HG02798 (cell line): ENCODE data around the gene DNTT.

Experiments
- ATAC-seq: cut with Tn5 transposase; IDR thresholded peaks from one replicate; pipeline ENCODE4 v1.9.1; 2021; ENCODE audit warnings: mild to moderate bottlenecking; ENCODE audit not compliant: unreplicated experiment, poor library complexity

DNTT gene

DNA sequence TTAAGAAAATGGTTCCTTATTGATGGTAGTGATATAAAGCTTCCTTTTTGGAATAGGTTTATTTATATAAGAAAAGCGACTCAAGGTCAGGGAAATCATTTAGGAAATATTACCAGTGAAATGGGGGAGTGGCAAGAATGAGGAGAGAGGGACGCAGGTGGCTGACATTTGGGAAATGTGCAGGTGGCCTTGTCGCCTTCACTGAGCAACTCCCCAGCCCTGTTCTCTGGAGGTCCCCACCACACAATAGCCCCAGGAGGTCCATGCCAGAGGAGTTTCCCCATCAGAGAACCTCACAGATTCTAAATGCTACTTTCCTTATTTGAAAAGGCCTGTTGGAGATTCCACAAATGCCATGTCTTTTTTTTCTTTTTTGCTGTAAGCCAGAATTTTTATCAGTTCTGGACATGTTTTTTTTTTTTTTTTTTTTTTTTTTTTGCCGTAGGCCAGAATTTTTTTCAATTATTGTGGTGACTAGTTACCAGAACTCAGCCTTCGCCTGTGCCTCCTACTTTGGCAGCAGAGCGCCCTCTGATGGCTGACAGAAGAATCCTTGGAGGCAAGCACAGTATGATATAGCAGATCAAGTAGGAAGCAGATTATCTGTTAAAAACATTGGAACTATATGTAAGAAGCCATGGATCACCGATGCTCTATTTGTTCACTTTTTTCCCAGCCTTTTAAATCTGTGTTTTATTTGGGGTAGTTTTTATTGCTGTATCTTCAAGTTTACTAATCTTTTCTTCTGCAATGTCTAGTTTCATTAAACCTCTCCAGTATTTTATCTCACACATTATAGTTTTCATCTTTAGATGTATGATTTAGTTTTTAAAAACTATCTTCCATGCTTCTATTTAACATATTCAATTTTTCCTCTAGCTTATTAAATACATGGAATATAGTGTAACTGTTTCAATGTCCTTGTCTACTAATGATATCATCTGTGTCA is 36.0 kb downstream of the DNTT start:
- ATAC-seq, result peak; percentile 59

DNA sequence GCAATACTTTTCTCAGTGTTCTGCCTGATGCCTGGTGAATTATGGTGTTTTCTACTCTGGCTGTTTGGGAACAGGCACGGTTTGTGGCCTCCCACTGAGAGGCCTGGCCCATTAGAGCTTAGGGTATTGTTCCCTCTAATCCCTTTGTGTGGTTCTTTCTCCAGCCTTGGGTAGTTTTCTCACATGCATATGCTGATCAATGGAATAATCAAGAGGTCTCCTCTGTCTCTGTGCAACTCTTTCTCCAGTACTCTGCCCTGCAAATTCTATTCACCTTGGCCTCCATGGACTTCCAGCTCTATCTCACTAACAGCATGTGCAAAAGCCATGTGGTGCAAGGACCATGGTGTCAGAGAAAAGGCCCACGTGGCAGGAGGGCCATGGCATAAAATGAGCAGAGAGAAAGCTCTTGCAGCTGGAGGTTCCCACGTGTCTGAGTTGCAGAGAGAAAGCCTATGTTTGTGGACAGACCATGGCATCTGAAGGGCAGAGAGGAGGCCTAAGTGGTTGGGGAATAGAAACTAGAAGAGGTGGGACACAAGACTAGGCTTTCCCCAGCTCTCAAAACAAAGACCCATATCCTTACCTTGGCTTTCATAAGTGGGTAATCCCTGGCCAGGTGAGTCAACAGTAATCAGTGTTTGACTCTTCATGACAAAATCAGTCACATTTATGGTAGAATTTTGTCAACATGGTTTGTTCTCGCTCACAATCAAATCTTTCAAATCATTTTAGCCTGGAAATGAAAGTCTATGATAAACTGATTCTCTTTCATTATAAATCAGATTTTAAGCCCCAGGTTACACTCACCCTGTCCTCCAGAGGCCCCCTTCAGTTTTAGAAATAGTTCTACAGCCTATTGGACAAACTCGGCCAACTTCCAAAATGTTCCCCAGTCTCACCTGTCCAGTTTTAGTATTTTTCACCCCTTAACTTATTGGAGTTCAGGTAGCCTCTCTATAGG is 37.3 kb downstream of the DNTT start:
- no peak for ATAC-seq

DNA sequence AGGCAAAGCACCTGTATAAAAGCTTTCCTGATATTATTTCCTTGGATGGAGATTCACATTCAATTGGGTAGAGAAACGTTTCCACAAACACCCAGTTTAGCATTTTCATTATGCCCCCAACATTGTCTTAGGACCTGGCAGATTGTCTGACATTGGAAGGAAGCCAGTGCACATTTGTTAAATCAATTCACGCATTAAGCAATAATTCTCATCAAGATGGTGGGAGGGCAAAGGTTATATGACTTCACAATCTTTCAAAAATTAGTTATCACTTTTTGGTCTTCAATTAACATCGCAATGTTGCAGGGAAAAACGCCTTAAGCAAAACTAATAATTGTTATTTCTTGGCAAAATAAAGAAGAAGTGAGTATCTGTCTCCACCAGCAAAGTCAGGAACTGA is 38.2 kb downstream of the DNTT start:
- ATAC-seq, result no peak

DNA sequence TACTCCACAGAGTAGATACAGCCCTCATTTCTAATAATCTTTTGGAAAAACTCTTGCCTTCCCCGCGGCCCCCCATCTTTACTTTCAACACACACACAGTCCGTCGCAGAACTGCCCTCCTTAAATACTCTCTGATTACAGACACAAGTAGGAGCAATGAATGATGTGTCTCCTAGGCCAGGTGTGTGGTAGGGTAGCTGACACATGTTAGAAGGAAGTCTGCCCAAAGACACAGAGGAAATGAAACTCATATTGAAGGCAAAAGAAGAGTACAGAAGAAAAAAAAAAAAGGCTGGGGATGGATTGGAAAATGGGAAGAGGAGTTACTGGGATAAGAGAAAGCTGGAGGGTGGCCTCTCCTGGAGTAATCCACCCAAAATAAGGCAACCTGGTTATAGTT is 39.9 kb downstream of the DNTT start:
- ATAC-seq, result no peak

DNA sequence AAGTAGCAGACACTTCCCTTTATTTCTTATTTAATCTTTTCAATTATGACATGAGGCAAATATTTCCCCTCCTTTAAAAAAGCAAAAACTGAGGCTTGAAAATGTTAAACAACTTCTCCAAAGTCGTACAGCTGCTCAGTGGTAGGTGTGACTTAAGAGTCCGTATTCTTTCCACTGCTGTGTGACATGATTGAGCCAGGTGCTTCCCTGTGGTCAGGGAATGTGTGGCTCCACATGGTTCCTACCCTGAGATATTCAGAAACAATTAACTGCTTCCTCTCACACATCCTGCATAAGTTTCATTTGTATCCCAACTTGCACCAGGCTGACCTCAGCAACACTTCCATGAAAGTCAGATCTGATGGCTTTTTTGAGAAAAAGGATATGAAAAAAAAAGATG is 41.0 kb downstream of the DNTT start:
- no peak for ATAC-seq

DNA sequence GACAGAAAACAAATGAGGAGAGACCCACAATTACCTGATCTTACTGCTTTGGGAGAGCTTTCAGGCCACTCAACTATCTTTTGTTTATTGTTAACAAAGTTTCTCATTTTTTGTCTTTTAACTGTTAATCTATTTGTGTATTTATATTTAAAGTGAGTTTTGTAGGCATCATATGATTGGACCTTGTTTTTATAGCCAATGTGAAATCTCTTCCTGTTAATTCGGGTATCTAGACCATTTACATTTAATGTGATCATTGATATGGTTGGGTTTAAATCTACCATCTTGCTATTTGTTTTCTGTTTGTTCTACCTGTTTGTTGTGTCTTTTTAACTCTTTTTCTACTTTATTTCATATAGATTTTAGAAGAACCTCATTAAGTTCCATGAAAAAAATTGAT is 42.1 kb downstream of the DNTT start:
- ATAC-seq, result no peak

DNA sequence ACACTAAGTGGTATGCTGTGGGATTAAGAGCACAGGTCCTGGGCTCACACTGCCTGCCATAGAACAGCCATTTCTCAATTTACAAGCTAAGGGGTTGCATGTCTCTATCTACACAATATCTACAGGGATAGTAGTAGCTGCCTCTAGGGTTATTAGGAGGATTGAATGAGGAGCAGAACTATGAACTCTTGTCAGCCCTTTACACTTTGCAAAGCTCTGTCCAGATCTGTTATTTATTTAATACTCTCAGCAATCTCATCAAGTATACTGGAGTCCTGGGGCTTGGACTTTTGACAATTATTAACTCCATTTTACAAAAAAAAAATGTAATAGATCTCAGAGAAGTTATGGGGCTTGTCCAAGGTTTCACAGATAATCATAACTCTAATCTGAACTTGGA is 47.8 kb downstream of the DNTT start:
- no peak for ATAC-seq

DNA sequence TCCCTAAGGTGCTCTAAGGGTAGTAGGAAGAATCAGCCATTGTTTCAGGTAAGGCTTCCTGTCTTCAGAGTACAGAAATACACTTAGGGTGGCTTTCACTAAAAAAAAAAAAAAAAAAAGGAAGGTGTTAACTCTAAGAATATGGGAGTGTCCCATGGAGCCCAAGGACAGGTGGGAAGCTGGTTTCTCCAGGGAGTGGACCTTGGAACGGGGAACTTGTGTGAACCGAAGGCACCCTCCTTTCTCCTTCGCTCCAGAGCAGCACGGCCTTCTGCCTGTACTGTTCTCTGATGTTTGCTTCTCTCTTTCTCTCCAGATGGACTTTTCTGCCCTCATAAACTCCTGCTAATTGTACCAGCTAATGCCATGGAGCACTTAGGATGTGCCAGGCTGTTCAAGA is 48.3 kb downstream of the DNTT start:
- no peak for ATAC-seq

DNA sequence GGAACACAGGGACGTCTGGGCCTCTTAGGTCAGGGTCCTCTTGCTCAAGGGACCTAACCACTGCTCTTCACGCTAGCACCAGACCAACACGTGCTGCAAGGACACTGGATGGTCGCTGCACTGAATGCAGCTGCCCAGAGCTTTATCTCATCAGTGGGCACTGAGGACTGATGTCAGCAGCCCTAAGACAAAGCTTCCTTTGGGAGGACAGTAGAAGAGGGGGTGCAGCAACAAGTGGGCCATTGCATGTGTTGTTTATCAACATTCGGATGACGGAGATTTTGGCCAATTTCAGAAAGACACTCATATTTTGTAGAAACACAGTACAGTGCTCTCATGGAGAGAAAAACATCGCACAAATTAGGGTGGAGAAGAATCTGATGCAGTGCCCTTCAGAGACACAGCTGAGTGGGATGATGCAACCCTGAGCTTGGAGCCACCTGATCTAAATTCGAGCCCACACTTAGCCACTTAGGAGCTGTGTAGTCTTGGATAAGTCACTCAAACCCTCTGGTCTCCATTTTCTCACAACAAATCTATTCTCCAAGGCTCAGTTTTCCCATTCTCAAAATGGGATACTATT is 52.9 kb downstream of the DNTT start:
- ATAC-seq, result no peak

DNA sequence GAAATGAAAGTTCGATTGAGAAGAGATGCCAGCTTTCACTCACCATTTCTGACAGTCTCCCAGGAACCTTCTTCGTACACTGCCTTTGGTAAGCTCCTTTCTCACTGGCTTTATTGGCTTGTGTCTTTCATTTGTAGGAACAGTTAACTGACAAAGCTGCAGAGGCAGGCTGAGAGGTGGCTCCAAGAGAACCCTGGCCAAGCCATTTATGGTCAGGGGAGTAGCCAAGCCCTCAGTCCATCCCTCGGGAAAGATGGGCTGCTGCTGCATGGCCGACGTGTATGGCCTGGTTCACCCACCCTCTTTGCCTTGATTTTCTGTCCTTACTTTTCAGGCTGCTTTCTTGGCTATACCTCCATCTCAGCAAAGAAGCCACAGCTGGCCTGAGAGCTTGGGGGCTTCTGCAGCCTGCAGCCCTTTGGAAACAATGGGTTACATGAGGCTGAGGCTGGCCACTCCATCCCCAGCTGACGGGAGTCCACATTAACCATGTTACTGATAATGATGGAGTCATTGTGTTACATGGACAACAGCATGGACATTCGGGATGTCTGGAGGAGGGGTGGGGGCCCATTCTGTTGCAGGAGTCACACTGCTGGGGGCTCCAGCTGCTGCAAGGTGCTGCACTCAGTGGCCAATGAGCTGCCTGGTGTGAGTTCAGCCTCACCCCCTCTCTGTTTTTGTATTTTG is 54.8 kb downstream of the DNTT start, which contains the start of gene OPALIN:
OPALIN (minus strand) TSS at position 152 of the 690 bp plus-strand sequence; CDS start at position 46, 106 bp downstream.
- no peak for ATAC-seq

DNA sequence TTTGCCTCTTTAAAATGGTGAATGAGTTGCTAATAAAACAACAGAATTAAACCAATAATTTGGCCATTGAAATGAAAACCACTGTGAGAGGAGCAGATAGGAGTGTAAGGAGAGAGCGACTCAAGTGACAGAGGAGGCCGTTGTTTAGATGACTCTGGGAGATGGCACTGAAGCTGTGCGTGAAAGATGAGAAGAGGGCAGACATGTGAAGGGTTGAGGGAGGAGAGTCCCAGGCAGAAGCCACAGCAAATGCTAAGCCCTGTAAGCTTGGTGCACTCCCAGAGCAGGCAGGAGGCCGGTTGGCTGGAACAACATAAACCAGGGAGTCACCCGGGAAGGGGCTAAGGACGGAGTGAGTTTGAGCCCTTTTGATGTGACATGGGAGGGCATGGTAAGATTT is 55.4 kb downstream of the DNTT start:
- ATAC-seq, result no peak

DNA sequence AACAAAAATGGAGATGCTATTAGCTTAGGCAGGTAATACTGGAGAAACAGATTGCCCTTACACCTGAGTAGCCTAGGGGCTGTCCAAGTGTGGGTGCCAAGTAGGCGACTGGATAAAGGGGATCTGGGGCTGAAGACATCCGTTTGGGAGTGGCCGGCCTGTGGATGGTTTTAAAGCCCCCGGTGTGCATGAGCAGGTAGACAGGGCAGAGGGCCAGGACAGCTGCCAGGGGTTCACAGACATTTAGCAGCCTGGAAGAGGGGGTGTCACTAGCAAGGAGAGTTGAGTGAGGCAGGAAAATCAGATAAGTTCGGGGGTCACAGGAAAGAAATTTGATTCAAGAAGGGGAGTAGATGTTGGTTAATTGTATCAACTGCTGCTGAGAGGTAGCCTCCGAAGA is 56.1 kb downstream of the DNTT start:
- ATAC-seq, result no peak

DNA sequence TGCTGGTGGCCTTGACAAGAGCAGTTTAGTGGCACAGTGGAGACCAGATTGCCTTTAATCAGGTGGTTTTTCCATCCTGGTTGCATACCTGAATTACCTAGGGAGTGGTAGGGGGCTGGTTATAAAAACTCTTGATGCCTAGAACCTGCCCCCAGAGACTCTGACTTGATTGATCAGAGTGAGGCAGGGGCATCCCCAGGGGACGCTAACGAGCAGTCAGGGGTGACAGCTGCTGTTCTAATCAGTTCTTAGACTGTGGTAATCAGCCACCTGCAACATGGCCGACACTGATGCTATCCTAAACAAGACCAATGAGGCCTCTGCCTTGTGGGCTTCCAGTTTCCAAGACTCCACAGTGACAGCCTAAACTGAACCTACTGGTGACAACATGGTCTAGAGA is 56.5 kb downstream of the DNTT start:
- ATAC-seq, result no peak

DNA sequence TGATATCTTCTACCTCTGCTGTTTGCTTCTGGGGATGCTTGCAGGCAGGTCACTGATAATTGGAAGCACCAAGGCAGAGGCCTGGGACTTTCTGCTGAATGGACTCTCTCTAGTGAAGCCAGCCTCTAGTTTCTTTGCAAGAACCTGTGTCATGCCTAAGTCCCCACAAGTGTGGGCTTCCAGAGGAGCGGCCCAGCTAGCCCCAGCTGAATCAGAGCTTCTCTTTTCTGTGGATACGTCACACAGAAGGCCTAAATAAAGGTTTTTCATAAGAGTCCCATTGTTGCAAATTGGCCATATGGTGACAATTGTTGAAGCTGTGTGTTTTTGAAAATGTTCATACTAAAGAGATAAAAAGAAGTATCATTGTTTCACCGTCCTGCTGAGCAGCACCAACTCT is 61.3 kb downstream of the DNTT start:
- no peak for ATAC-seq

DNA sequence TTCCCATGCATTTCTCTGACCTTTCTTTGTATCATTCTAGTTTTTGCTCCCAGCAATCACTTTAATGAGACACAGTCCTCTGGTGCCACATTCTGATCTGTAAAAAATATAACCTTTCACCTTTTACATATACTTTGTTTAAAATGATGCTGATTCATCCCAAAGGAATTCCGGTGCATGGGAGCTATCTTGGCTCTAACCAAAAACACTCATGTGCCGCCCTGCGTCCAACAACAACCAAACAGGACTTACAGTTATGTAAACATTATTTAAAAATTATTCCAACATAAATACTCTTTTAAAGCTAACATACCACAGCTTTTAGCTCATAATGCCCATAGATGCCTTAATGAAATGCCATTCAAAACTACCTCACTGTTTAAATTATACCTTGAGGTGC is 62.3 kb downstream of the DNTT start:
- ATAC-seq, result no peak

DNA sequence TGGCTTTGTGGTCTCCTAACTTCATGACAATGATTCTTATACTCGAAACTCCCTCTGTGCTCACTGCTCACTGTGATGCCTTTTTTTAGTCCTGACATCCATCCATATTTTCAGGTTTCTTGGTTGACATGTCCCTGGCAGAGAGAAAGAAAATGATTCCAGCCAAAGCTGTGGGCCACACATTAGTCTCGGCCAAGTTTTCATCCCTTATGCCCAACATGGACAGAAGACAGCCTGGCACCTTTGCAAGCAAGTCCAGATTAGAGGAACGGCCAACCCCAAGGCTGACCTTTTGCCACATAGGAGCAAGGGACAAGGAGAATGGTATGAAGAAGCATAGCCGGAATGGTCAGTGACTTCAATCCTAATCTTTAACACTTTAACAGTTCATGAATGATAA is 63.2 kb downstream of the DNTT start:
- no peak for ATAC-seq

DNA sequence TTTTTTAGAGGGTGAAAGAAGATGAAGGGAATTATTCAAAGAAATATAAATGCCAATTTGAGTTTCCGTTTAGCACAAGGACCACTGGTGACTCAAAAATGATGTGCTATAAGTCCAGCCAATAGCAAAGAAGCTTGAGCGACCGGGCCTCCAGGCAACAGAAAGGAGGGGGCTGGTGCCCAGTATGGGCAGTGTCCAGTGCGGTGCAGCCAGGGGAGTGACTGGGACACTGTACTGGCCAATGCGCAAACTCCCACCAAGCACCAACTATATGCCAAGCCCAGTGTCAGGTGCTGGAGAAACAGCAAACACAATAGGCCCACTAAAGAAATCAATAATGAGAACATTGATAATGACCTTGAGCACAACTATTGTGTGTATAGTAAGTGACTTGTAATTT is 64.7 kb downstream of the DNTT start:
- ATAC-seq, result no peak

DNA sequence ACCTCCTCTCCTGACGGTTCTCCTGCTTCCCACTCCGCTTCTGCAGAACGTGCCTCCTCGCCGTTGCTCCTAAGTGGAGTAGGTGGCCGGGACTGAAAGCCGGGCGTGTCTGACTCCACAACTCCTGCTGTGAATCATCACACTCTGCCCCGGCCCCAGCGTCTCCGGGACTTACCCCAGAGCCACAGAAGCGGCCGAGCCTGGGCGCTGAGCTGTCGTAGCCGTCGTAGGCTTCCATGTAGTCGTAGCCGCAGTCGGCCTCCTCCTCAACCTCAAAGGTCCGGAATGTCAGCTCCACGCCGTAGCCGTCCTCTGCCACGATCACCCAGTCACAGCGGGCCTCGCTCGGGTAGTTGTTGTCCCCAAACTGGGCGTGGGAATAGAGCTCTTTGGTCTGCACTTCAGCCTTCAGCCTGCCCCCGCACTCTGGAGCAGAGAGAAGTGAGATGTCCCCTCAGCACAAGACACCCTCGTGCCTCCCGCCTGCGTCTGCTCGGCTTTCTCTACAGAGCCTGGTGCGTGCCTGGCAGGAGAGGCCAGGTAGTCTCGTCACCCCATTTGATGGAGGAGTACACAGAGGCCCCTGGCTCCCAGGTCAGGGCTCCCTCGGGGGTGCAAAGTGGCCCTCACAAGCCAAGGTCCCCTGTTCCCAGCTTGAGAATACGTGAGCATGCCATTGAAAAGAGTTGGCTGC is 65.8 kb downstream of the DNTT start:
- no peak for ATAC-seq

DNA sequence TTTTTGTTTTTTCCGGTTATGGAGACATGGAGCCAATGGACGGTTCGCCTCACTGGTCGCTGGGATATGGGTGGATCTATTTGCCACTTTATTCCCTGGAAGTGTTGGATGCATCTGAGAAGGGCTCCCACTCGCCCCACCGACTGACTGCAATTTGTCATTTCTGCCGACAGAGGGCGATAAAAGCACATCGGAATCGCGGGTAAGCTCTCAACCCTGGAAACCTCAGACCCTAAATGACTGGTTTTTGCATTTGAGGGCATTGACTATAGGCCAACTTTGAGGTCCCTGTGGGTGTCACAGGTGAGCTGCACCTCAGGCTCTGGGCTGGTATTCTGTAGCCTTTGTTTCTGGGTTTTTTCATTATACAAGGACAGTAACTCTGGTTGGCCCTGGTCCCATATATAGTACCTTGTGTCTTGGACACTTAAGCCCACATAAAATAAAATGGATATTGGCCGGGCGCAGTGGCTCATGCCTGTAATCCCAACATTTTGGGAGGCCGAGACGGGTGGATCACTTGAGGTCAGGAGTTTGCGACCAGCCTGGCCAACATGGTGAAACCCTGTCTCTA is 66.4 kb downstream of the DNTT start:
- ATAC-seq, result no peak
